DMS153 (cell line): ENCODE data around the gene SEMA7A.
"Not testable (repeated sequence)": the region's sequence is repeated elsewhere in the genome, so short reads cannot be mapped to it uniquely, and the experiment has no call there.

Experiments
- DNase-seq: peaks from one replicate; lab custom pipeline; 2025; lab: John Stamatoyannopoulos, UW

SEMA7A gene

DNA sequence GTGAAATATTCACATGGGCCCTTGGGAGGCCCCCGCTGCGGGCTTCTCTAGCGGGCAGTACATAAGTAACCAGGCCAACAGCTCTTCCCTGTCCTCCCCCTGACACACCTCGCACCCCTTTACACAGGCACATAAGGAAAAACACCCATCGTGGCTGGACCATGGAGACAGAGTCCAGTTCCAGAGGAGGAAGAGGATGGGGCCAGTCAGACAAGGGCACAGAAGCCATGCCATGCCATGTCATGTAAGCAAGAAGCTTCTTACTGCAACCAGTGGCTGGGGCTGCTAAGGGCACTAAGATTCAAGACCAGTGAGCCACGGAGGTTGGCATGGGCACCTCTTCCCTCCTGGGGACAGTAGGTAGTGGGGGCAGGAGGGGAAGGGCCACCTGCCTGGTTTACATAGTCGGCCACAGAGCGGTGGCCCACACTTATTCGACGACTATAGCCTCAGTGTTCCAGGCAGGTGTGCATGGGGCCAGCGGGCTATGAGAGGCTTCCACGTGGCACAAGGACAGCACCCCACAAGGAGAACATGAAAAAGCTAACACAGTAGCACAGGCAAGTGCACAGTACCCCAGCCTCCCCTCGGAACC lies 60.6 kb downstream of the SEMA7A start:
- no peak for DNase-seq

DNA sequence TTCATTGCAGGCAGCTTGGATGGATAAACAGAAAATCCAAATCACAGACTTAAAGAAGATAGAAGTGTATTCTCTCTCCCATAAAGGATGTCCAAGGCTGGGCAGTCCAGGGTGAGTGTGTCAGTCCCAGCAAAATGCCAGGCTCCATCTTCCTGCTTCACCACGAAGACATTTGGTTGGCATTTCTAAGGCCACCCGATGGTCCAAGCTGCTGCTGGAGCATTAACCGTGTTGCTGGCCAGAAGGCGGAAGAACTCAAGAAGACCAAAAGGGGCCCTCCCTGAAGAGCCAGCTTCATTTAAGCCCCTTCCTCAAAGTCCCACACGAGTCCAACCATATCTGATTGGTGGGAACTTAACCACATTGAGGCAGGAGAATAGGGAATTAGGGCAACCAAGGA lies 63.3 kb downstream of the SEMA7A start:
- DNase-seq, result no peak

DNA sequence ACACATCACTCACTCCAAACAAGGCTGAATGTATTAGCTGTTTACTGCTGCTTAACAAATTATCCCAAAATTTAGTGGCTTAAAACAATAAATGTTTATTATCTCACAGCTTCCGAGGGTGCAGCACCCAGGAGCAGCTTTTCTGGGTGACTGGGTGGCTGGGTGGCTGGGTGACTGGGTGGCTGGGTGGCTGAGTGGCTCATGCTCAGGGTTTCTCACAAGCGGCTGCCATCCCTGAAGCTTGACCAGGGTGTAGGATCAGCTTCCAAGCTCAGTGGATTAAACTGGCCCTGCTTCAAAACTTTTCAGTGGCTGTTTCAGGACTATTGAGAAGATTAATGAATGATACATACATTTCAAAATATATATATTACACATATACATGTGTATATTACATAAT lies 64.0 kb downstream of the SEMA7A start:
- no peak for DNase-seq

DNA sequence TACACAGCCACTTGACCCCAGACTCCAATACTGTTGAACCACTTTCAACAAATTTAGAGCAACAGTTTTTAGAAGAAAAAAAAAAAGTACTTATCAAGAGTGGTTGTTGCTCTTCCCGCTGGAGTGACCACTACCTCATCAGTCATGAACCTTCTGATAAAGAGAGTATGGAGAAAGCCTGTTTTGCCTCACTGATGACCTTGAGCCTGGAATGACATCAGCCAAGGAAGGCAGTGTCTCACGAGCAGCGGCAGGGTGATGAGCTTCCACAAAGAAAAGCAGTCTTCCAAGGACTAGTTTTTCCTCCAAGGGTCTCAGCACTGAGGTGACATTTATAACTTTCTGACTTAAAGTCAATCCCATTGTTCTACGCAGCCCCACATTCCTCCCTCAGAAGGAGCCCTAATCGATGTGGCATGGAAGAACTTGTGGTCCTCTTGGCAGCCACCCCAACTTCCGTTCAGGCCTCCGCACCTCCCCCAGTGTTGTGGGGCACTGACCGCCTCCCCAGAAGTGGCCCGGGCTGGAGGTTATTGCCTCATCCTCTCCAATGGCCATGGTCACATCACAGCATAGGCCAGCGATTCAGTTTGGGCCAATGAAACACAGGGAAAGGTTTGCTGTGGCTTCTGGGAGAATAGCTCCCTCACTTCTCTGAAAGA lies 64.5 kb downstream of the SEMA7A start:
- DNase-seq, result no peak

DNA sequence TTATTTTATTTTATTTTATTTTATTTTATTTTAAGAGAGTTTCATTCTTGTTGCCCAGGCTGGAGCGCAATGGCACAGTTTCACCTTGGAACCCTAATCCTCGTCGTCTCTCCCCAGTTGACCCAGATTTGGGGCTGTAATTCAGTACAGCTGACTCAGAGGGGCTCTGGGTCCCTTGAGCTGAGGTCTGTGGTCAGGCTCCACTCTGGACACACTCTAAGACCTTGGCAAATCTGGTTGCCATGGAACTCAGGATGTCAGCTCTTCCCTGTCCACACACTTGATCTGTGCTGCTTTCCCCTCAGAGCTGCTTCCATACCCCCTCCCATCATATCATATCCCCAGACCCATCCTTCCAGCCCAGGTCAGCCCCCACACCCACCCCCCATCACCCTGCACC lies 65.6 kb downstream of the SEMA7A start:
- DNase-seq, result no peak

DNA sequence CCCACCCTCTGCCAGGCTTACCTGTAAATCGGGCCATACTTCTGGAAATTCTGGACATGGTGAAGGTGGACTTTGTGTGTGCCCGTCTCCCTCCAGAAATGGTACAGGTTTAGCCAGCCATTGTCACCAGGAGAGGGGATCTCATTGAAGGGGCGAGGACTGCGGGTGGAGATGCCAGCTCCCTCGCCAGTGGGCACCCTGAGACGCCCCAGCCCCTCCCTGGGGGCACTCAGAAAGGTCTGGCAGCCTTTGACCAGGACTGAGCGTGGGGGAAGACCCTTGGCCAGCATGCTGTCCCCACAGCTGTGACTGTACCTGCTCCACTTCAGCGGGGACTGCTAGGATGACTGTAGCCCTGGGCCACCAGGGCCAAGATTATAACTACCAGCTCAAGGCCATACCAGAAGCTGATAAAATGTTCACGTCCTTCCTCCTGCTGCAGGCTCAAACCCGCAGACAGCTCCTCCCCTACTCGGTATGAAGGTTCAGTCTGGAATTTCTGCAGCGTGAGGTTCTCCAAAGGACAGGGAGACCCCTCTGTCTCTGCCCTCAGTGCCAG lies 66.4 kb downstream of the SEMA7A start, which contains the start of gene CYP11A1:
Gene CYP11A1, minus strand, starts transcription at position 351 of the 559 bp plus-strand sequence. Its CDS starts 61 bp downstream, at position 290.
- DNase-seq, result no peak

DNA sequence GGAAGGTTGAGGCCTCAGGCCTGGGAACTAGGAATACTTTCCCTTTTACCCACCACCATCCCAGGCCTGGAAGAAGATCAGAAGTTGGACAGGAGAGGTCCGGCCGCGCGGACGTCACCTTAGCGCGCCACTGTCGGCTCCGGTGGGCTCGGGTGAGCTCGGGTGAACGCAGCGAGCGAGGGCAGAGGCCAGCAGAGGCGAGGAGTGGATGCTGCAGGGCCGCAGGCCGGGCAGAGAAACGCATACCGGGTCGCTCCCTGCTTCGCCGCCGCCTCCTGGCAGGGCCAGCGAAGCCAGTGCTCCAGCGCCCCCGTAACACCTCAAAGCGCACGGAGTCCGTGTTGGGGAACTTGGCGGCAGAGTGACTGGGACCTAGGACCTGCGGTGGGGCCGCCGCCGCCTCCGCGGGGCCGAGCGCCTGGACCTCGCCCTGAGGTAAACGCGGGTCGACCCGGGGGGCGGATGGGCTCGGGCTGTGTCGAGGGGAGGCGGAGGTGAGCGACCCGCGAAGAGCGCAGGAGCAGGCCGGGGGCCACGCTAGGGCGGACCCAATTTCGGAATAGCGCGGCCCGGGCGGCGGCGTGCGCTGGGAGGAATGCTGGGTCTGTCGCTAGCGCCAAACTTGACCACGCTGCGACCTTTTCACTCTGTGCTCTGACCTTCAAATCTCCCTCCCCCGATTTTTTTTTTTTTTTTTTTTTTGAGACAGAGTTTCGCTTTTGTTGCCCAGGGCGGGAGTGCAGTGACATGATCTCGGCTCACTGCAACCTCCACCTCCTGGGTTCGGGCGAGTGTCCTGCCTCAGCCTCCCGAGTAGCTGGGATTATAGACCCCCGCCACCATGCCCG lies 67.9 kb downstream of the SEMA7A start:
- no peak for DNase-seq

DNA sequence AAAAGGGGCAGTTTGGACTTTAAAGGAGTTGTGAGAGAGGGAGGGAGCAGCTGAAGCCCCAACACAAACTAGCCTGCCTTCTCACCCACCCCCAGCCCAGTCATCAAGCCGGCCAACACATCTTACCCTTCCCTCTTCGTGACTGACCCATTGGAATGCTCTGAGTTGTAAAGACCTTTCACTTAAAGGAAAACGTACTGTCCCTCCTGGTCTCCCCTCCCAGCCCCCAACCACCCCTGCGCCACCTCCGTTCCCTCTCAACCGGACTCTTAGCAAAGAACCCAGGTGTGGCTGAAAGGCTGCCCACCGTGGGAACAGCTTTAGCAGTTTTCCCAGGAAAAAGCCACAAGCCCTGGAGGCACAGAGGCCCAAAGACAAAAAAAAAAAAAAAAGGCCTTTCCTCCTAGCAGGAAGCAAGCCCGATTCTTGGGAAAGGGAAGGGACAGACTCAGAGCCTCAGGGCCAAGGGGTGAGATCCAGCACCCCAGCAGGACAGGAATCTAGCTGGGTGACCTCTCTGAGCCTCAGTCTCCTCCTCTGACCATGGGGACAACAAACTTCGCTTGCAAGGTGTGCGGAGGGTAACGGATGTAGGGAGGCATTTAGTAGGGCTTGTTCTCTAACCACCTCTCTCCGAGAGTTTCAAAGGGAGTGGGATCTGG lies 68.7 kb downstream of the SEMA7A start:
- DNase-seq, result no peak

DNA sequence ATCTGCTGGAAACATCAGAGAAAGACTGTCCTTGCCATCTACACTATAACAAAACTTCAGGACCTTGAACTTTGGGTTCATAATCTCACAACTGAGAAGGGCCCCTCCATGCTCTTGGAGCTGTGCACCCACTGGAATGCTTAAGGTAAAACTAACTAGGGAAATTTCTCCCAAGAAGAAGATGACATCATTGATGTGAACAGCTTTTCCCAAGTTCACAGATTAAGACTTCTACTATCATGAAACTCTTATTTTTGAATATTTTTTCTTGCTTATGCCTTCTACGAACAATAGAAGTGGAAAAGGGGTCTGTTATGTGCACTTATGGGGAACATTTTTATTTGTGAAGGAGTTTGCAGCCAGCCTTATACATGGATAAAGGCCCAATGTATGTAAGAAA lies 71.3 kb downstream of the SEMA7A start:
- no peak for DNase-seq

DNA sequence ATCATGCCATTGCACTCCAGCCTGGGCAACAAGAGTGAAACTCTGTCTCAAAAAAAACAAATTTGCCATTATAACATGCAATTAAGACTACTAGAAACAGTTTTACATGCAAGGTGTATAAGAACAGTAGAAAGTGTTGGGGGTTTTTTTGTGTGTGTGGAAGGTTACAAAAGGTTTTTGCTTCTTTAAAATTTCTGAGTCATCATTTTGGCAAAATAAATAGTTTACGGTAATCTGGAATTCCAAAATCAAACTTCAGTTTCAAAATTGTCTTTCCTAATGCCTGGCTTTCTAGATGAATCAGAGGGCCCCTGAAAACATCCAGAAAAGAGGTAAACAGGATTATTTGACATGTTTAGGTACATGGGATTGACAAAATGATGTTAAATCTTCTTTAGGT lies 72.9 kb downstream of the SEMA7A start:
- DNase-seq, result not testable (repeated sequence)

DNA sequence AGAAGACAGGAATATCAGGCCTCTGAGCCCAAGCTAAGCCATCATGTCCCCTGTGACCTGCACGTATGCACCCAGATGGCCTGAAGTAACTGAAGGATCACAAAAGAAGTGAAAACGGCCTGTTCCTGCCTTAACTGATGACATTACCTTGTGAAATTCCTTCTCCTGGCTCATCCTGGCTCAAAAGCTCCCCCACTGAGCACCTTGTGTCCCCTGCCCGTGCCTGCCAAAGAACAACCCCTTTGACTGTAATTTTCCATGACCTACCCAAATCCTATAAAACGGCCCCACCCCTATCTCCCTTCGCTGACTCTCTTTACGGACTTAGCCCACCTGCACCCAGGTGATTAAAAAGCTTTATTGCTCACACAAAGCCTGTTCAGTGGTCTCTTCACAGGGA lies 74.4 kb downstream of the SEMA7A start:
- DNase-seq, result not testable (repeated sequence)
